ENCODE data around the gene TMEM217. TPM values are rescaled to one million over a fixed set of nuclear protein-coding genes. Genes with fewer than 3 reads are reported as not detected.
A peak's percentile ranks its signal among the peaks of the same experiment; 100 is the strongest.
"Not testable (repeated sequence)": the region's sequence is repeated elsewhere in the genome, so short reads cannot be mapped to it uniquely, and the experiment has no call there.

Gene TMEM217
- total RNA-seq, result 1 to 10 TPM in 1 of 2 donors, under 1 TPM in 1; 0.95 to 1.6 TPM
- 0.43 TPM for polyA plus RNA-seq (2013, experiment 1 of 2)
- polyA plus RNA-seq (2013, experiment 2 of 2), result 0.41 TPM
- long read RNA-seq, experiment 1, result 0 reads
- long read RNA-seq, experiment 2, partial matches to known transcripts, result 2 of 2 reads
- long read RNA-seq, experiment 2, other reads (novel, unspliced or antisense), result 0 of 2 reads
- long read RNA-seq, experiment 3, result 0 reads
- long read RNA-seq, experiment 4, partial matches to known transcripts, result 0 of 2 reads
- long read RNA-seq, experiment 4, other reads (novel, unspliced or antisense), result 1 of 2 reads

GRCh38 chr6:37257634-37258404 lies at the start of gene TMEM217, which contains the start of gene TBC1D22B:
Gene TMEM217, minus strand, starts transcription at chr6:37258144. Its CDS starts 39,114 bp downstream, at chr6:37219030.
Gene TBC1D22B, plus strand, starts transcription at chr6:37257772. Its CDS starts 146 bp downstream, at chr6:37257918.
- Mint-ChIP-seq H3K27me3 (ENCODE audit: insufficient read depth) (peaks cover 14% of the 10 kb centered on the region), H3K36me3 (ENCODE audit: low read depth) (no peaks in the 10 kb centered on the region), H3K9me3 (no peaks in the 10 kb centered on the region), H3K4me3 (peak within 1 kb of the TSS; percentile 97), H3K4me1 (peaks cover 27% of the 10 kb centered on the region), H3K27ac (peak within 1 kb of the TSS; percentile 97)
- peak; percentile 100 for DNase-seq
- no peak for TF ChIP-seq CTCF (conservative IDR thresholded peaks at IDR 0.05)
- H3K4me3 ChIP-seq (ENCODE audit: low read length), result peak within 1 kb of the TSS; percentile 91
- H3K27ac ChIP-seq (ENCODE audit: low read depth, low read length), result peak within 1 kb of the TSS; percentile 71
- H3K27me3 ChIP-seq (ENCODE audit: control insufficient read depth, insufficient read depth, low read length, poor library complexity, severe bottlenecking), result no peaks in the 10 kb centered on the region
- peak within 1 kb of the TSS; percentile 87 for H3K9ac ChIP-seq (ENCODE audit: extremely low read depth, low read length, poor library complexity, severe bottlenecking)
- H3K9me3 ChIP-seq (ENCODE audit: control insufficient read depth, low read length), result no peaks in the 10 kb centered on the region
- WGBS, 2 experiments (ENCODE audit: insufficient coverage in 1 of 2, insufficient read length in 1 of 2), result 0% methylated on average over 10 to 44 of the region's 45 CpGs
- H3K4me1 ChIP-seq (ENCODE audit: control insufficient read depth, insufficient read depth, low read length), result no peaks in the 10 kb centered on the region
- no peaks in the 10 kb centered on the region for H3K36me3 ChIP-seq (ENCODE audit: control insufficient read depth, insufficient read depth, low read length)

- H3K36me3 ChIP-seq (ENCODE audit: control insufficient read depth, insufficient read depth, low read length), result peaks cover 33% of the 10 kb centered on the region
- not testable (repeated sequence) for H3K9ac ChIP-seq (ENCODE audit: extremely low read depth, low read length, poor library complexity, severe bottlenecking); H3K27ac Mint-ChIP-seq; H3K9me3 Mint-ChIP-seq; H3K27ac ChIP-seq (ENCODE audit: low read depth, low read length); H3K27me3 Mint-ChIP-seq (ENCODE audit: insufficient read depth); DNase-seq; H3K9me3 ChIP-seq (ENCODE audit: control insufficient read depth, low read length); H3K4me3 Mint-ChIP-seq; H3K27me3 ChIP-seq (ENCODE audit: control insufficient read depth, insufficient read depth, low read length, poor library complexity, severe bottlenecking); H3K4me3 ChIP-seq (ENCODE audit: low read length)
- WGBS, 2 experiments (ENCODE audit: insufficient coverage in 1 of 2, insufficient read length in 1 of 2), result 95 to 96% methylated on average over 9 to 10 of the region's 10 CpGs
- H3K4me1 ChIP-seq (ENCODE audit: control insufficient read depth, insufficient read depth, low read length), result peaks cover 10% of the 10 kb centered on the region
- peaks cover 22% of the 10 kb centered on the region for H3K4me1 Mint-ChIP-seq
- H3K36me3 Mint-ChIP-seq (ENCODE audit: low read depth), result peaks cover 25% of the 10 kb centered on the region
Observed at GRCh38 chr6:37307484-37307883, 49.5 kb upstream of the TMEM217 start.

- Mint-ChIP-seq H3K36me3 (ENCODE audit: low read depth) (peaks cover 22% of the 10 kb centered on the region), H3K27ac (no peak overlapping the region), H3K4me3 (no peak overlapping the region), H3K27me3 (ENCODE audit: insufficient read depth) (no peaks in the 10 kb centered on the region), H3K9me3 (no peaks in the 10 kb centered on the region), H3K4me1 (peaks cover 18% of the 10 kb centered on the region)
- WGBS, 2 experiments (ENCODE audit: insufficient coverage in 1 of 2, insufficient read length in 1 of 2), result 93 to 96% methylated on average over 4 of the region's 4 CpGs
- H3K27me3 ChIP-seq (ENCODE audit: control insufficient read depth, insufficient read depth, low read length, poor library complexity, severe bottlenecking), result no peaks in the 10 kb centered on the region
- H3K4me3 ChIP-seq (ENCODE audit: low read length), result no peak overlapping the region
- H3K36me3 ChIP-seq (ENCODE audit: control insufficient read depth, insufficient read depth, low read length), result peaks cover 35% of the 10 kb centered on the region
- H3K27ac ChIP-seq (ENCODE audit: low read depth, low read length), result no peak overlapping the region
- peak; percentile 64 for TF ChIP-seq CTCF (conservative IDR thresholded peaks at IDR 0.05)
- no peak overlapping the region for H3K9ac ChIP-seq (ENCODE audit: extremely low read depth, low read length, poor library complexity, severe bottlenecking)
- H3K9me3 ChIP-seq (ENCODE audit: control insufficient read depth, low read length), result no peaks in the 10 kb centered on the region
- no peak for DNase-seq
- peaks cover 6% of the 10 kb centered on the region for H3K4me1 ChIP-seq (ENCODE audit: control insufficient read depth, insufficient read depth, low read length)
Observed at GRCh38 chr6:37306624-37307222, 48.8 kb upstream of the TMEM217 start.
